ENCODE results near the gene VILL.
A peak's percentile ranks its signal among the peaks of the same experiment; 100 is the strongest.

VILL gene

GRCh38 chr3:38008971-38009580 is 18.5 kb downstream of the VILL start:
- no peaks in the 10 kb centered on the region for H3K36me3 ChIP-seq (replicated peaks; ENCODE audit: low read depth, low read length)
- H3K27ac ChIP-seq (ENCODE audit: low read length), result no peak overlapping the region
- H2AFZ ChIP-seq (ENCODE audit: low read depth, low read length), result no peak overlapping the region
- H3K79me2 ChIP-seq (ENCODE audit: low read length), result no peaks in the 10 kb centered on the region
- no peaks in the 10 kb centered on the region for H4K20me1 ChIP-seq (ENCODE audit: insufficient read depth, low read length)
- no peaks in the 10 kb centered on the region for H3K9me3 ChIP-seq (ENCODE audit: insufficient read depth, low read length)
- no peaks in the 10 kb centered on the region for H3K27me3 ChIP-seq (ENCODE audit: low read depth, low read length)
- peaks cover 7% of the 10 kb centered on the region for H3K4me1 ChIP-seq (ENCODE audit: low read length)
- H3K4me3 ChIP-seq (ENCODE audit: low read length), result no peak overlapping the region
- TF ChIP-seq EZH2phosphoT487 (IDR thresholded peaks at IDR 0.05; ENCODE audit: low read depth), result no peak
- TF ChIP-seq CTCF (IDR thresholded peaks at IDR 0.05; ENCODE audit: low read depth, low read length), result no peak
- no peak overlapping the region for H3K4me2 ChIP-seq (ENCODE audit: low read length)
- no peak overlapping the region for H3K9ac ChIP-seq (ENCODE audit: low read length)

GRCh38 chr3:38009807-38010591 is 19.4 kb downstream of the VILL start:
- H2AFZ ChIP-seq (ENCODE audit: low read depth, low read length), result no peak overlapping the region
- no peaks in the 10 kb centered on the region for H3K27me3 ChIP-seq (ENCODE audit: low read depth, low read length)
- peak overlapping the region; percentile 55 for H3K4me2 ChIP-seq (ENCODE audit: low read length)
- no peaks in the 10 kb centered on the region for H3K79me2 ChIP-seq (ENCODE audit: low read length)
- H3K4me1 ChIP-seq (ENCODE audit: low read length), result peaks cover 7% of the 10 kb centered on the region
- TF ChIP-seq EZH2phosphoT487 (IDR thresholded peaks at IDR 0.05; ENCODE audit: low read depth), result no peak
- no peak for TF ChIP-seq CTCF (IDR thresholded peaks at IDR 0.05; ENCODE audit: low read depth, low read length)
- no peak overlapping the region for H3K27ac ChIP-seq (ENCODE audit: low read length)
- no peaks in the 10 kb centered on the region for H3K9me3 ChIP-seq (ENCODE audit: insufficient read depth, low read length)
- H3K9ac ChIP-seq (ENCODE audit: low read length), result no peak overlapping the region
- peak overlapping the region; percentile 23 for H3K4me3 ChIP-seq (ENCODE audit: low read length)
- no peaks in the 10 kb centered on the region for H4K20me1 ChIP-seq (ENCODE audit: insufficient read depth, low read length)
- H3K36me3 ChIP-seq (replicated peaks; ENCODE audit: low read depth, low read length), result no peaks in the 10 kb centered on the region

GRCh38 chr3:38011111-38011510 is 20.5 kb downstream of the VILL start:
- Histone ChIP-seq H4K20me1 (ENCODE audit: insufficient read depth, low read length) (no peaks in the 10 kb centered on the region), H3K27me3 (ENCODE audit: low read depth, low read length) (no peaks in the 10 kb centered on the region), H3K9ac (ENCODE audit: low read length) (no peak overlapping the region), H3K27ac (ENCODE audit: low read length) (no peak overlapping the region), H2AFZ (ENCODE audit: low read depth, low read length) (no peak overlapping the region), H3K9me3 (ENCODE audit: insufficient read depth, low read length) (no peaks in the 10 kb centered on the region), H3K4me1 (ENCODE audit: low read length) (peaks cover 7% of the 10 kb centered on the region), H3K4me2 (ENCODE audit: low read length) (no peak overlapping the region), H3K36me3 (replicated peaks; ENCODE audit: low read depth, low read length) (no peaks in the 10 kb centered on the region), H3K4me3 (ENCODE audit: low read length) (no peak overlapping the region), H3K79me2 (ENCODE audit: low read length) (no peaks in the 10 kb centered on the region)
- TF ChIP-seq CTCF (IDR thresholded peaks at IDR 0.05; ENCODE audit: low read depth, low read length) (no peak), EZH2phosphoT487 (IDR thresholded peaks at IDR 0.05; ENCODE audit: low read depth) (no peak)

- no peak overlapping the region for H3K9ac ChIP-seq (ENCODE audit: low read length)
- H4K20me1 ChIP-seq (ENCODE audit: insufficient read depth, low read length), result no peaks in the 10 kb centered on the region
Observed at GRCh38 chr3:38015485-38015884, 24.9 kb downstream of the VILL start.

More at GRCh38 chr3:38015485-38015884, 24.9 kb downstream of the VILL start:
- no peaks in the 10 kb centered on the region for H3K27me3 ChIP-seq (ENCODE audit: low read depth, low read length)
- H3K9me3 ChIP-seq (ENCODE audit: insufficient read depth, low read length), result no peaks in the 10 kb centered on the region
- TF ChIP-seq CTCF (IDR thresholded peaks at IDR 0.05; ENCODE audit: low read depth, low read length), result no peak
- TF ChIP-seq EZH2phosphoT487 (IDR thresholded peaks at IDR 0.05; ENCODE audit: low read depth), result no peak
- H2AFZ ChIP-seq (ENCODE audit: low read depth, low read length), result no peak overlapping the region
- no peak overlapping the region for H3K4me2 ChIP-seq (ENCODE audit: low read length)
- no peaks in the 10 kb centered on the region for H3K79me2 ChIP-seq (ENCODE audit: low read length)
- no peaks in the 10 kb centered on the region for H3K36me3 ChIP-seq (replicated peaks; ENCODE audit: low read depth, low read length)
- no peak overlapping the region for H3K4me3 ChIP-seq (ENCODE audit: low read length)
- H3K4me1 ChIP-seq (ENCODE audit: low read length), result no peaks in the 10 kb centered on the region
- no peak overlapping the region for H3K27ac ChIP-seq (ENCODE audit: low read length)

Measured in OCI-LY3 (cell line).